SK-N-SH (cell line): ENCODE data around the gene REC8. TPM values are rescaled to one million over a fixed set of nuclear protein-coding genes. Genes with fewer than 3 reads are reported as not detected.
A peak's percentile ranks its signal among the peaks of the same experiment; 100 is the strongest.

Experiments
- CTCF ChIA-PET: fragments of 300-600, 350-600 bp; formaldehyde crosslinking; extraction: SDS; loops from one replicate; lab custom pipeline; 2021; lab: Yijun Ruan, JAX
- POLR2A ChIA-PET: fragments of 350-600 bp; sonication (Branson Sonifier 250); formaldehyde crosslinking; extraction: SDS; loops from one replicate; lab custom pipeline; 2020; ENCODE audit warnings: antibody characterized with exemption, inconsistent platforms; lab: Yijun Ruan, JAX
- DNase-seq: peaks from one replicate; pipeline ENCODE4 v3.0.0; 2012
- H2AFZ ChIP-seq: fragments of 200-600 bp; sonication (generic); 2 replicates; pipeline ENCODE4 v1.8.1; 2016; ENCODE audit warnings: antibody characterized with exemption, mild to moderate bottlenecking, low read depth
- H3F3A ChIP-seq: fragments of 200-600 bp; sonication (generic); replicated peaks from 2 replicates; pipeline ENCODE3; 2016; ENCODE audit warnings: antibody characterized with exemption, mild to moderate bottlenecking; ENCODE audit not compliant: insufficient read depth
- H3K27ac ChIP-seq, 2 experiments: fragments of 200-500 bp in 1 of 2; fragments of 200-600 bp in 1 of 2; sonication (Bioruptor generic) in 1 of 2; sonication (generic), shearing (Covaris generic) in 1 of 2; 2 replicates each; pipeline versions ENCODE4 v1.5.1 to v1.6.1; 2014 to 2016; ENCODE audit warnings: low read depth in 2 of 2, inconsistent platforms in 1 of 2, low read length in 1 of 2, mild to moderate bottlenecking in 1 of 2, mixed read lengths in 1 of 2
- H3K27me3 ChIP-seq: fragments of 200-600 bp; sonication (generic), shearing (Covaris generic); 2 replicates; pipeline ENCODE4 v1.6.1; 2016; ENCODE audit warnings: mixed run types; ENCODE audit not compliant: insufficient read depth
- H3K36me3 ChIP-seq, 2 experiments: fragments of 200-500 bp in 1 of 2; fragments of 200-600 bp in 1 of 2; sonication (Bioruptor generic) in 1 of 2; sonication (generic) in 1 of 2; replicated peaks in 1 of 2; 2 replicates each; pipeline versions ENCODE3 to v1.5.1; 2014 to 2016; ENCODE audit warnings: low read length in 1 of 2, mild to moderate bottlenecking in 1 of 2; ENCODE audit not compliant: insufficient read depth in 2 of 2, control insufficient read depth in 1 of 2
- H3K4me1 ChIP-seq, 2 experiments: fragments of 200-500 bp in 1 of 2; fragments of 200-600 bp in 1 of 2; sonication (Bioruptor generic) in 1 of 2; sonication (generic), shearing (Covaris generic) in 1 of 2; 2 replicates each; pipeline versions ENCODE4 v1.5.1 to v1.6.1; 2014 to 2016; ENCODE audit warnings: low read depth in 1 of 2, low read length in 1 of 2, mixed run types in 1 of 2; ENCODE audit not compliant: insufficient read depth in 2 of 2, control insufficient read depth in 1 of 2
- H3K4me2 ChIP-seq: fragments of 200-600 bp; sonication (generic), shearing (Covaris generic); 2 replicates; pipeline ENCODE4 v1.6.1; 2017; ENCODE audit warnings: mixed run types
- H3K4me3 ChIP-seq, 2 experiments: fragments of 200-500 bp in 1 of 2; fragments of 200-600 bp in 1 of 2; sonication (Bioruptor generic) in 1 of 2; sonication (generic), shearing (Covaris generic) in 1 of 2; 2 replicates each; pipeline versions ENCODE4 v1.5.1 to v1.8.1; 2014 to 2016; ENCODE audit warnings: low read depth in 2 of 2, inconsistent platforms in 1 of 2, low read length in 1 of 2, mild to moderate bottlenecking in 1 of 2, mixed read lengths in 1 of 2, moderate library complexity in 1 of 2
- H3K79me2 ChIP-seq: fragments of 200-600 bp; sonication (generic); 2 replicates; pipeline ENCODE4 v1.8.1; 2017; ENCODE audit warnings: mild to moderate bottlenecking; ENCODE audit not compliant: insufficient read depth
- H3K9ac ChIP-seq: fragments of 200-600 bp; sonication (generic); 2 replicates; pipeline ENCODE4 v1.6.1; 2017; ENCODE audit warnings: mixed run types
- H3K9me2 ChIP-seq: fragments of 200-600 bp; sonication (generic); 2 replicates; pipeline ENCODE4 v1.6.1; 2017; ENCODE audit warnings: mixed run types
- H3K9me3 ChIP-seq: fragments of 200-600 bp; sonication (generic); 2 replicates; pipeline ENCODE4 v1.6.1; 2017; ENCODE audit warnings: mixed run types, mild to moderate bottlenecking, moderate library complexity
- H4K20me1 ChIP-seq: fragments of 200-600 bp; sonication (generic); 2 replicates; pipeline ENCODE4 v1.6.1; 2017; ENCODE audit warnings: mild to moderate bottlenecking, mixed run types; ENCODE audit not compliant: insufficient read depth
- CHD2 ChIP-seq: fragments of 150-350 bp; IDR thresholded peaks from 2 replicates; pipeline ENCODE4 v1.6.1; 2018; ENCODE audit warnings: low read length; ENCODE audit not compliant: partially characterized antibody
- CTCF ChIP-seq: fragments of 200-600 bp; sonication (generic); IDR thresholded peaks from 2 replicates; pipeline ENCODE4 v1.6.1; 2017; ENCODE audit warnings: antibody characterized with exemption, mild to moderate bottlenecking, moderate library complexity
- EP300 ChIP-seq, 2 experiments: IDR thresholded peaks; 2 replicates each; pipeline versions ENCODE4 v1.4.0 to v1.6.1; 2012; ENCODE audit warnings: borderline replicate concordance in 1 of 2, low read depth in 1 of 2, low read length in 1 of 2
- EZH2phosphoT487 ChIP-seq: fragments of 200-600 bp; sonication (generic); IDR thresholded peaks from 2 replicates; pipeline ENCODE4 v1.6.1; 2017; ENCODE audit warnings: low read depth, mixed run types, mild to moderate bottlenecking, antibody characterized with exemption, moderate library complexity, borderline replicate concordance
- FOXM1 ChIP-seq: IDR thresholded peaks from 2 replicates; pipeline ENCODE4 v1.4.0; 2012; ENCODE audit warnings: low read depth, mild to moderate bottlenecking
- GABPA ChIP-seq: IDR thresholded peaks from 2 replicates; pipeline ENCODE4 v1.4.0; 2012; ENCODE audit warnings: low read depth, mild to moderate bottlenecking
- IRF3 ChIP-seq: fragments of 150-350 bp; IDR thresholded peaks from 2 replicates; pipeline ENCODE4 v1.6.1; 2016; ENCODE audit warnings: mild to moderate bottlenecking, low read depth, low read length
- JUND ChIP-seq: IDR thresholded peaks from 2 replicates; pipeline ENCODE4 v1.4.0; 2012
- MXI1 ChIP-seq: IDR thresholded peaks from 2 replicates; pipeline ENCODE4 v1.6.1; 2012; ENCODE audit warnings: mild to moderate bottlenecking, low read depth, low read length, improper control_type of control experiment
- NFIC ChIP-seq: IDR thresholded peaks from 2 replicates; pipeline ENCODE4 v1.4.0; 2012; ENCODE audit warnings: borderline replicate concordance
- NRF1 ChIP-seq: IDR thresholded peaks from 2 replicates; pipeline ENCODE4 v1.6.1; 2012; ENCODE audit warnings: low read depth, mild to moderate bottlenecking, low read length
- PBX3 ChIP-seq: IDR thresholded peaks from 2 replicates; pipeline ENCODE4; 2012
- RXRA ChIP-seq: IDR thresholded peaks from 2 replicates; pipeline ENCODE4 v1.4.0; 2012; ENCODE audit warnings: low read depth, mild to moderate bottlenecking, borderline replicate concordance
- SIN3A ChIP-seq: IDR thresholded peaks from 2 replicates; pipeline ENCODE4 v1.6.1; 2012; ENCODE audit warnings: low read depth, mild to moderate bottlenecking, low read length, moderate library complexity, borderline replicate concordance
- SMC3 ChIP-seq: IDR thresholded peaks from 2 replicates; pipeline ENCODE4 v1.6.1; 2012; ENCODE audit warnings: low read depth, low read length, improper control_type of control experiment
- TAF1 ChIP-seq: IDR thresholded peaks from 2 replicates; pipeline ENCODE4 v1.6.1; 2012; ENCODE audit warnings: low read depth, mild to moderate bottlenecking, low read length, moderate library complexity, borderline replicate concordance
- TCF12 ChIP-seq: IDR thresholded peaks from 2 replicates; pipeline ENCODE4 v1.4.0; 2012
- USF2 ChIP-seq: fragments of 150-350 bp; IDR thresholded peaks from 2 replicates; pipeline ENCODE4 v1.6.1; 2017; ENCODE audit warnings: antibody characterized with exemption, low read length, low read depth, borderline replicate concordance
- ZBTB33 ChIP-seq: IDR thresholded peaks from 2 replicates; pipeline ENCODE4 v1.4.0; 2012; ENCODE audit warnings: low read depth, borderline replicate concordance
- WGBS: methylation state at CpG from one replicate; pipeline ENCODE4 v1.1.6; 2017; ENCODE audit warnings: low lambda C conversion rate; 5-methylcytosine and 5-hydroxymethylcytosine counted together
- polyA plus RNA-seq, 3 experiments: library from polyadenylated mRNA; depleted of rRNA; stranded (reverse); fragments of >200 nt; gene quantifications; 2 replicates each; pipeline ENCODE4 v1.2.3, GENCODE V29; 2012

REC8 gene
- polyA plus RNA-seq, 1 of the 3 experiments (the other 2 are of a cell fraction): 23.2 TPM

- TF ChIP-seq ZBTB33: no peak
- TF ChIP-seq TCF12: no peak; the same call in 1 of the 2 replicates
- no peak for TF ChIP-seq RXRA
- TF ChIP-seq SIN3A: no peak; the same call in 1 of the 2 replicates
- no peak for TF ChIP-seq FOXM1
- no peak for TF ChIP-seq SMC3
- TF ChIP-seq GABPA: peak; percentile 42; the same call in 1 of the 2 replicates
- TF ChIP-seq CHD2: peak; percentile 69
- no peak for TF ChIP-seq NFIC
- no peak for TF ChIP-seq JUND
- TF ChIP-seq USF2: peak; percentile 32
- peak; percentile 90 for TF ChIP-seq PBX3
Observed at GRCh38 chr14:24141097-24141880, 30.6 kb upstream of the REC8 start, which contains the start of gene EMC9 (continued).

- H3K36me3 ChIP-seq: peaks cover 24 to 33% of the 10 kb centered on the region in 2 experiments
- H3F3A ChIP-seq: peaks cover 20% of the 10 kb centered on the region
- H3K9me2 ChIP-seq: no peaks in the 10 kb centered on the region
- DNase-seq: no peak
- H3K9me3 ChIP-seq: no peaks in the 10 kb centered on the region
- H4K20me1 ChIP-seq: peaks cover 4% of the 10 kb centered on the region; the same call in 1 of the 2 replicates
- H3K27ac ChIP-seq: no peak overlapping the region
- TF ChIP-seq EP300 (IDR thresholded peaks at IDR 0.05; ENCODE audit: borderline replicate concordance in 1 of 2, low read depth in 1 of 2, low read length in 1 of 2) (no peak), TCF12 (no peak), NFIC (no peak), SMC3 (no peak), EZH2phosphoT487 (no peak), ZBTB33 (no peak), JUND (no peak), GABPA (no peak), MXI1 (no peak), IRF3 (no peak), CTCF (no peak), NRF1 (no peak), CHD2 (no peak), TAF1 (no peak)
- no peak overlapping the region for H3K4me2 ChIP-seq
- H2AFZ ChIP-seq: no peak overlapping the region
- ChIA-PET POLR2A (no interaction called here), CTCF (interaction anchor here (0.9 kb wide), 1 partner anchor 35 kb away, joined by 4 read pairs; no protein-coding TSS in a partner anchor)
- no peaks in the 10 kb centered on the region for H3K27me3 ChIP-seq
- H3K4me1 ChIP-seq: peaks cover 14 to 32% of the 10 kb centered on the region in 2 experiments
- no peak overlapping the region for H3K9ac ChIP-seq
- H3K4me3 ChIP-seq: no peak overlapping the region
- peaks cover 67% of the 10 kb centered on the region for H3K79me2 ChIP-seq
- 86% methylated on average over 2 of the region's 2 CpGs for WGBS
Observed at GRCh38 chr14:24143511-24143910, 28.4 kb upstream of the REC8 start.
